Upper lobe of left lung (tissue), 4 donors: ENCODE results near the gene SLC6A18.

Experiments used
- POLR2A ChIP-seq, 4 donors: fragments of 450-650 bp; IDR thresholded peaks; one replicate each; pipeline ENCODE4 v1.5.1; 2016 to 2017; ENCODE audit warnings: antibody characterized with exemption in 4 of 4, mild to moderate bottlenecking in 2 of 4
- POLR2AphosphoS5 ChIP-seq, 2 donors: sonication (generic); formaldehyde crosslinking; IDR thresholded peaks; one replicate each; pipeline ENCODE4 v1.5.1; 2017; ENCODE audit warnings: antibody characterized with exemption in 2 of 2
- TF ChIP-seq, protein P1 (sequence below), 6 experiments: fragments of 450-650 bp in 4 of 6; fragments of 200-600 bp in 2 of 6; sonication (generic) in 2 of 6; IDR thresholded peaks; one replicate each; pipeline ENCODE4 v1.5.1; 2016 to 2019; ENCODE audit warnings: antibody characterized with exemption in 6 of 6

DNA sequence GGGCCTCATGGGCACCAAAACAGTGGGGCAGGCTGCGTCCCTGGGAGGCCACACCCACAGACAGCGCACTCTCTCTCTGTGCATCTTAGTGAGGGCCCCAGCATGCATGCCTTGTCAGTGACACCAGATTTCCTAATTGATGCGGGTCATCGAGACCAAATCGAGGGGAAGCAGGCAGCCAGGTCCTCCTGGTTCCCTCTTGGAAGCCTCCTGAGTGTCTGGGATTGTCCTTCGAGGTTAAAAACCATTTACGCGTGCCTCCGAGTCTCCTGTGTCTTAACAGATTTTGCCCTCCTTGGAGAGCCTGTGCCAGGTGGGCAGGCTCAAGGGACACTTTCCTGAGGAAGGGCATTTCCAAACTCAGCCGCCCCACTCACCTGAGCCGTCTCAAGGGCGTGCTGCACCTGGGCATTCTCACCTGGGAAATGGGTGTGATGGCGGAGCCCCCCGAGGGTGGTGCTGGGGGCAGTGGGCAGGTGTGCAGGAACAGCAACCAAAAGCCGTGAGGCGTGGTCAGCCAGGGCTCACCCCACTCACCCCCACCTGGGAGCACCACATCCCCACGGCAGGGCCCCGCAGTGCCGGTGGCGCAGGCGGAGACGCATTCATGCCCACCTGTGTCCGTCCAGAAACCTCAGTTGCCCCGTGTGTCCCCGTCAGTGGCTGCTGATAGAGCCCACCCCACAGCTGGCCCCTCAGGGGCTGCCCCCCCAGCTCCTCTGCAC is 21.1 kb upstream of the SLC6A18 start:
- TF ChIP-seq, protein P1, sequence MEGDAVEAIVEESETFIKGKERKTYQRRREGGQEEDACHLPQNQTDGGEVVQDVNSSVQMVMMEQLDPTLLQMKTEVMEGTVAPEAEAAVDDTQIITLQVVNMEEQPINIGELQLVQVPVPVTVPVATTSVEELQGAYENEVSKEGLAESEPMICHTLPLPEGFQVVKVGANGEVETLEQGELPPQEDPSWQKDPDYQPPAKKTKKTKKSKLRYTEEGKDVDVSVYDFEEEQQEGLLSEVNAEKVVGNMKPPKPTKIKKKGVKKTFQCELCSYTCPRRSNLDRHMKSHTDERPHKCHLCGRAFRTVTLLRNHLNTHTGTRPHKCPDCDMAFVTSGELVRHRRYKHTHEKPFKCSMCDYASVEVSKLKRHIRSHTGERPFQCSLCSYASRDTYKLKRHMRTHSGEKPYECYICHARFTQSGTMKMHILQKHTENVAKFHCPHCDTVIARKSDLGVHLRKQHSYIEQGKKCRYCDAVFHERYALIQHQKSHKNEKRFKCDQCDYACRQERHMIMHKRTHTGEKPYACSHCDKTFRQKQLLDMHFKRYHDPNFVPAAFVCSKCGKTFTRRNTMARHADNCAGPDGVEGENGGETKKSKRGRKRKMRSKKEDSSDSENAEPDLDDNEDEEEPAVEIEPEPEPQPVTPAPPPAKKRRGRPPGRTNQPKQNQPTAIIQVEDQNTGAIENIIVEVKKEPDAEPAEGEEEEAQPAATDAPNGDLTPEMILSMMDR (IDR thresholded peaks at IDR 0.05), result no peak
- no peak for TF ChIP-seq POLR2A (IDR thresholded peaks at IDR 0.05)
- TF ChIP-seq POLR2AphosphoS5 (IDR thresholded peaks at IDR 0.05), result no peak
